ENCODE measurements around the gene FBLIM1.
A peak's percentile ranks its signal among the peaks of the same experiment; 100 is the strongest.

The FBLIM1 gene

GRCh38 chr1:15731735-15732685, 26.6 kb upstream of the FBLIM1 start:
- no peak for DNase-seq

GRCh38 chr1:15732686-15733081, 25.9 kb upstream of the FBLIM1 start:
- no peak for DNase-seq

GRCh38 chr1:15733218-15733725, 25.3 kb upstream of the FBLIM1 start:
- no peak for DNase-seq

GRCh38 chr1:15733726-15734226, 24.8 kb upstream of the FBLIM1 start:
- DNase-seq, result no peak

GRCh38 chr1:15734296-15734695, 24.3 kb upstream of the FBLIM1 start:
- DNase-seq, result no peak

GRCh38 chr1:15734901-15735300, 23.7 kb upstream of the FBLIM1 start:
- DNase-seq, result no peak

GRCh38 chr1:15735304-15736037, 23.1 kb upstream of the FBLIM1 start:
- DNase-seq, result no peak

GRCh38 chr1:15736038-15736891, 22.3 kb upstream of the FBLIM1 start, which contains the start of gene SLC25A34:
Gene SLC25A34, plus strand, starts transcription at chr1:15736258. Its CDS starts 228 bp downstream, at chr1:15736486.
- DNase-seq, result no peak

- no peak for DNase-seq
Measured at GRCh38 chr1:15736892-15737261, 21.7 kb upstream of the FBLIM1 start.

GRCh38 chr1:15737324-15738319, 21.0 kb upstream of the FBLIM1 start:
- no peak for DNase-seq

- no peak for DNase-seq
Measured at GRCh38 chr1:15738416-15739113, 20.0 kb upstream of the FBLIM1 start.

GRCh38 chr1:15739259-15739658, 19.3 kb upstream of the FBLIM1 start:
- DNase-seq, result no peak

GRCh38 chr1:15739745-15740144, 18.9 kb upstream of the FBLIM1 start:
- no peak for DNase-seq

GRCh38 chr1:15740924-15741850, 17.4 kb upstream of the FBLIM1 start:
- peak; percentile 26 for DNase-seq

- DNase-seq, result no peak
Measured at GRCh38 chr1:15742339-15742801, 16.2 kb upstream of the FBLIM1 start, which contains the start of gene TMEM82. Gene TMEM82, plus strand, starts transcription at chr1:15742499. Its CDS starts 61 bp downstream, at chr1:15742560.

GRCh38 chr1:15744122-15744679, 14.4 kb upstream of the FBLIM1 start:
- no peak for DNase-seq

GRCh38 chr1:15747378-15747777, 11.2 kb upstream of the FBLIM1 start:
- DNase-seq, result no peak

GRCh38 chr1:15748264-15748663, 10.3 kb upstream of the FBLIM1 start:
- no peak for DNase-seq
